ENCODE data around the gene TOE1. TPM values are rescaled to one million over a fixed set of nuclear protein-coding genes. Genes with fewer than 3 reads are reported as not detected.

The TOE1 gene
- total RNA-seq, 1 donor from 2014 or later, result 7.5 TPM

DNA sequence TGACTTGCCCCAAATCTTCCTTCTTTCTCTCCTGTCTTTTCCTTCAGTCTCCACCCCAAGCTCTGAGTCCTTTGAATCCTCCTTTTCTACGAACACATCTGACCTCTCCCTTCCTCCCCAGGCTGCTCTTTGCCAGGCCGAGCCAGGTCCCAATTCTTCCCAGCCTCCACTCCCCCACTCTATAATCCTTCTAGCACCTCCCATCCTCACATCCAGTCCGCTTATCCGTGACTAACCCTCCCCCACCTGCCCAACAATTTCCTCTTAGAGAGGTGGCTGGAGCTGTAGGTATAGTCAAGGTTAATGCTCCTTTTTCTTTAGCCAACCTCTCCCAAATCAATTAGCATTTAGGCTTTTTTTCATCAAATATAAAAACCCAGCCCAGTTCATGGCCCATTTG lies 22.8 kb upstream of the TOE1 start:
- Mint-ChIP-seq H3K4me1 (ENCODE audit: low read depth, unreplicated experiment) (peaks cover 3% of the 10 kb centered on the region), H3K27me3 (ENCODE audit: unreplicated experiment) (peaks cover 1% of the 10 kb centered on the region), H3K9me3 (ENCODE audit: unreplicated experiment) (no peaks in the 10 kb centered on the region), H3K4me3 (ENCODE audit: unreplicated experiment) (no peak overlapping the region), H3K36me3 (ENCODE audit: unreplicated experiment) (no peaks in the 10 kb centered on the region), H3K27ac (ENCODE audit: unreplicated experiment) (no peak overlapping the region)
- no peak for DNase-seq
- TF ChIP-seq, protein P1, sequence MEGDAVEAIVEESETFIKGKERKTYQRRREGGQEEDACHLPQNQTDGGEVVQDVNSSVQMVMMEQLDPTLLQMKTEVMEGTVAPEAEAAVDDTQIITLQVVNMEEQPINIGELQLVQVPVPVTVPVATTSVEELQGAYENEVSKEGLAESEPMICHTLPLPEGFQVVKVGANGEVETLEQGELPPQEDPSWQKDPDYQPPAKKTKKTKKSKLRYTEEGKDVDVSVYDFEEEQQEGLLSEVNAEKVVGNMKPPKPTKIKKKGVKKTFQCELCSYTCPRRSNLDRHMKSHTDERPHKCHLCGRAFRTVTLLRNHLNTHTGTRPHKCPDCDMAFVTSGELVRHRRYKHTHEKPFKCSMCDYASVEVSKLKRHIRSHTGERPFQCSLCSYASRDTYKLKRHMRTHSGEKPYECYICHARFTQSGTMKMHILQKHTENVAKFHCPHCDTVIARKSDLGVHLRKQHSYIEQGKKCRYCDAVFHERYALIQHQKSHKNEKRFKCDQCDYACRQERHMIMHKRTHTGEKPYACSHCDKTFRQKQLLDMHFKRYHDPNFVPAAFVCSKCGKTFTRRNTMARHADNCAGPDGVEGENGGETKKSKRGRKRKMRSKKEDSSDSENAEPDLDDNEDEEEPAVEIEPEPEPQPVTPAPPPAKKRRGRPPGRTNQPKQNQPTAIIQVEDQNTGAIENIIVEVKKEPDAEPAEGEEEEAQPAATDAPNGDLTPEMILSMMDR (IDR thresholded peaks at IDR 0.05; ENCODE audit: partially characterized antibody, unreplicated experiment), result no peak

DNA sequence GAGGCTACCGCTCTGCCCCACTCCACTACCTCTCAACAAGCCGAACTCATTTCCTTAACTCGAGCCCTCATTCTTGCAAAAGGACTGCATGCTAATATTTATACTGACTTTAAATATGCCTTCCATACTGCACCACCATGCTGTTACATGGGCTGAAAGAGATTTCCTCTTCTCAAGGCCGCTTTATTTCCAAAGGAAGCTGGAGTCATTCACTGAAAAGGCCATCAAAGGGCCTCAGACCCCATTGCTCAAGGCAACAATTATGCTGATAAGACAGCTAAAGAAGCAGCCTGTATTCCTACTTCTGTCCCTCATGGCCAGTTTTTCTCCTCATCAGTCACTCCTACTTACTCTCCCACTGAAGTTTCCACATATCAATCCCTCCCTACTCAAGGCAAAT lies 20.2 kb upstream of the TOE1 start:
- Mint-ChIP-seq H3K36me3 (ENCODE audit: unreplicated experiment) (no peaks in the 10 kb centered on the region), H3K9me3 (ENCODE audit: unreplicated experiment) (peaks cover 2% of the 10 kb centered on the region), H3K27ac (ENCODE audit: unreplicated experiment) (no peak overlapping the region), H3K27me3 (ENCODE audit: unreplicated experiment) (no peaks in the 10 kb centered on the region), H3K4me1 (ENCODE audit: low read depth, unreplicated experiment) (peaks cover 3% of the 10 kb centered on the region), H3K4me3 (ENCODE audit: unreplicated experiment) (no peak overlapping the region)
- no peak for DNase-seq
- TF ChIP-seq, protein P1 (IDR thresholded peaks at IDR 0.05; ENCODE audit: partially characterized antibody, unreplicated experiment), result no peak

DNA sequence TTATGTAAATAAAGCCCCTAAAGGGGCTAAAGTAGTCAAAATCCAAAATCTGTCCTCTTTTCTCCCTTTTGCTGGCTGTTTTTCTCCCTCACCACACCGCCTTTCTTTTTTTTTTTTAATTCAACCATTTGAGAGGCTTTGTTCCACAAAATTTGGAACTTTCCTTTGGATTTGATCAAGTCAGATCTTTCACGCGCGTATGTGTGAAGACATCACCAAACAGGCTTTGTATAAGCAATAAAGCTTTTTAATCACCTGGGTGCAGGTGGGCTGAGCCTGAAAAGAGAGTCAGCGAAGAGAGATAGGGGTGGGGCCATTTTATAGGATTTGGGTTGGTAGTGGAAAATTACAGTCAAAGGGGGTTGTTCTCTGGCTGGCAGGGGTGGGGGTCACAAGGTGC lies 18.5 kb upstream of the TOE1 start:
- no peak overlapping the region for H3K27ac Mint-ChIP-seq (ENCODE audit: unreplicated experiment)
- peak overlapping the region; percentile 48 for H3K4me3 Mint-ChIP-seq (ENCODE audit: unreplicated experiment)
- H3K36me3 Mint-ChIP-seq (ENCODE audit: unreplicated experiment), result no peaks in the 10 kb centered on the region
- H3K27me3 Mint-ChIP-seq (ENCODE audit: unreplicated experiment), result peaks cover 2% of the 10 kb centered on the region
- H3K9me3 Mint-ChIP-seq (ENCODE audit: unreplicated experiment), result peaks cover 7% of the 10 kb centered on the region
- H3K4me1 Mint-ChIP-seq (ENCODE audit: low read depth, unreplicated experiment), result peaks cover 3% of the 10 kb centered on the region
- DNase-seq, result no peak
- TF ChIP-seq, protein P1 (IDR thresholded peaks at IDR 0.05; ENCODE audit: partially characterized antibody, unreplicated experiment), result no peak

DNA sequence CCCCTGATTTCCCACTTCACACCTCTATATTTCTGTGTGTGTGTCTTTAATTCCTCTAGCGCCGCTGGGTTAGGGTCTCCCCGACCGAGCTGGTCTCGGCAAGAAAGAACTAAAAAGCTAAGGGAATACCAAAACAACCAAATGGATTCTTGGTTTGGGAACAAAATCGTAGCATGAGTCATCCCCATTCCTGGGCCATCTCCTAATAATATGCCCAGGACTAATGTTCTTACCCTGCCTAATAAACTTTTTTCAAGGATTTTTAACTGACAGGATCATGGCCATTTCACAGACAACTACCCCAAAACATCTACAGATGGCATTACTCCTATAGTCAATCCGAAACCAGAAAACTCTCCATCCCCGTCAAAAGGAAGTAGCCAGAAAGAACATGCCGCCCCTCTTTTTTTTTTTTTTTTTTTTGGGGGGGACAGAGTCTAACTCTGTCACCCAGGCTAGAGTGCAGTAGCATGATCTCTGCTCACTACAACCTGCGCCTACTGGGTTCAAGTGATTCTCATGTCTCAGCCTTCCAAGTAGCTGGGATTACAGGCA lies 17.4 kb upstream of the TOE1 start:
- TF ChIP-seq, protein P1 (IDR thresholded peaks at IDR 0.05; ENCODE audit: partially characterized antibody, unreplicated experiment), result no peak
- peaks cover 4% of the 10 kb centered on the region for H3K27me3 Mint-ChIP-seq (ENCODE audit: unreplicated experiment)
- H3K36me3 Mint-ChIP-seq (ENCODE audit: unreplicated experiment), result no peaks in the 10 kb centered on the region
- no peak for DNase-seq
- no peak overlapping the region for H3K4me3 Mint-ChIP-seq (ENCODE audit: unreplicated experiment)
- H3K4me1 Mint-ChIP-seq (ENCODE audit: low read depth, unreplicated experiment), result peaks cover 3% of the 10 kb centered on the region
- H3K27ac Mint-ChIP-seq (ENCODE audit: unreplicated experiment), result no peak overlapping the region
- peaks cover 8% of the 10 kb centered on the region for H3K9me3 Mint-ChIP-seq (ENCODE audit: unreplicated experiment)

DNA sequence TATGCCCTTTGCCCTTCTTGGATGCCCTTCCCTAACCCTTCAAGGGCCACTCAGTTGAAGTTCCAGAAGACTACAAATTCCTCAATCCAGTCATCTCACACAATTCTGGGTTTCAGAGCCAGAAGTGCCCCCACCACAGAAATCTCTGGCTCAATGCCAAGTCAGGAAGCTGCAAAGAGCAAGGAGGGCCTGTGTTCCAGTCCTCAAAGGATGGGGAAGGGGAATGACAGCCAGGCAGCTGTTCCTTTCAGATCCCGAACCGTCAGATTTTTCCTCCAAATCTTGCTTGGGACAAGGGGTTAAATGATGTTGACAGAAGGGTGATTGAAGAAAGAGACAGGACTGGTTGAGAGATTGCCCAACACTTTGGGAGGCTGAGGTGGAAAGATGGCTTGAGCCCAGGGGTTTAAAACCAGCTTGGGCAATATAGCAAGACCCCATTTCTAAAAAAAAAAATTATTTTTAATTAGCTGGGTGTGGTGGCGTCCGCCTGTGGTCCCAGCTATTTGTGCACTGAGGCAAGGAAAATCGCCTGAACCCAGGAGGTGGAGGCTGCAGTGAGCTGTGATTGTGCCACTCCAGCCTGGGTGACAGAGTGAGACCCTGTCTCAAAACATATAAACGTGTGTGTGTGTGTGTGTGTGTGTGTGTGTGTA lies 14.0 kb upstream of the TOE1 start:
- peak overlapping the region; percentile 33 for H3K27ac Mint-ChIP-seq (ENCODE audit: unreplicated experiment)
- TF ChIP-seq, protein P1 (IDR thresholded peaks at IDR 0.05; ENCODE audit: partially characterized antibody, unreplicated experiment), result no peak
- H3K4me1 Mint-ChIP-seq (ENCODE audit: low read depth, unreplicated experiment), result peaks cover 12% of the 10 kb centered on the region
- peak overlapping the region; percentile 82 for H3K4me3 Mint-ChIP-seq (ENCODE audit: unreplicated experiment)
- H3K27me3 Mint-ChIP-seq (ENCODE audit: unreplicated experiment), result peaks cover 5% of the 10 kb centered on the region
- DNase-seq, result no peak
- H3K36me3 Mint-ChIP-seq (ENCODE audit: unreplicated experiment), result no peaks in the 10 kb centered on the region
- peaks cover 8% of the 10 kb centered on the region for H3K9me3 Mint-ChIP-seq (ENCODE audit: unreplicated experiment)
